Measurements from ENCODE around the gene MCF2L.

GRCh38 chr13:113138792-113139551 lies 170.0 kb downstream of the MCF2L start:
- TF ChIP-seq CTCF (IDR thresholded peaks at IDR 0.05; ENCODE audit: low read depth, low read length) = no peak
- TF ChIP-seq EZH2phosphoT487 (IDR thresholded peaks at IDR 0.05; ENCODE audit: low read depth) = no peak

Data from OCI-LY3 (cell line).